Adrenal gland (tissue), 12 donors: ENCODE data around the gene MXRA8. TPM values are rescaled to one million over a fixed set of nuclear protein-coding genes. Genes with fewer than 3 reads are reported as not detected.

ENCODE experiments used
- DNase-seq, 7 donors: peaks; one replicate each; pipeline ENCODE4 v3.0.0-alpha.2; 2019 to 2020
- H3K27ac ChIP-seq, 5 donors: fragments of 200-600 bp; sonication (generic) in 4 of 5; 1 replicate in 3 of 5; 2 replicates in 2 of 5; pipeline versions ENCODE4 v1.5.1 to v1.8.0; 2016 to 2020; ENCODE audit warnings: mild to moderate bottlenecking in 1 of 5
- H3K27me3 ChIP-seq: fragments of 200-600 bp; 2 replicates; pipeline ENCODE4 v1.8.0; 2021
- H3K36me3 ChIP-seq, 2 donors: fragments of 200-600 bp; replicated peaks in 1 of 2; 1 replicate in 1 of 2; 2 replicates in 1 of 2; pipeline versions ENCODE4 v1.5.1 to v1.8.0; 2018 to 2022
- H3K4me1 ChIP-seq, 2 donors: fragments of 200-600 bp; replicated peaks in 1 of 2; 1 replicate in 1 of 2; 2 replicates in 1 of 2; pipeline versions ENCODE4 v1.5.1 to v1.8.0; 2018 to 2021
- H3K4me3 ChIP-seq, 4 donors: fragments of 200-600 bp; sonication (generic) in 3 of 4; one replicate each; pipeline ENCODE4 v1.5.1; 2016 to 2018
- H3K9me3 ChIP-seq, 3 donors: fragments of 200-600 bp; sonication (generic) in 1 of 3; replicated peaks in 1 of 3; 1 replicate in 2 of 3; 2 replicates in 1 of 3; pipeline versions ENCODE4 v1.5.1 to v1.8.0; 2016 to 2021
- CTCF ChIP-seq, 6 experiments: fragments of 450-650 bp in 4 of 6; fragments of 200-600 bp in 2 of 6; sonication (generic) in 1 of 6; IDR thresholded peaks; 1 replicate in 5 of 6; 2 replicates in 1 of 6; pipeline versions ENCODE4 v1.5.1 to v1.8.0; 2016 to 2021; ENCODE audit warnings: antibody characterized with exemption in 6 of 6, mild to moderate bottlenecking in 2 of 6, moderate library complexity in 1 of 6
- POLR2A ChIP-seq, 2 donors: fragments of 450-650 bp; IDR thresholded peaks; one replicate each; pipeline ENCODE4 v1.6.1; 2017; ENCODE audit warnings: antibody characterized with exemption in 2 of 2, mild to moderate bottlenecking in 2 of 2, moderate library complexity in 1 of 2
- WGBS, 4 donors: extraction: QIAGEN DNeasy Blood & Tissue Kit in 2 of 4; methylation state at CpG; one replicate each; pipeline versions ENCODE4 v1.1.5 to v1.1.7; 2013 to 2017; 5-methylcytosine and 5-hydroxymethylcytosine counted together
- intact Hi-C, 2 donors: fragments of 100-400 bp; cut with DNase I; formaldehyde crosslinking; loops; one replicate each; pipeline versions ENCODE4 v1.14.1 to v1.15.0; 2022 to 2023
- polyA plus RNA-seq, 3 donors: library from polyadenylated mRNA; stranded (reverse); fragments of 200-250 nt in 2 of 3; fragments of 350-450 nt in 1 of 3; fragmentation: Illumina TruSeq in 1 of 3; extraction: RNeasy Lipid Tissue Mini Kit (QIAGEN cat#74804) in 1 of 3; gene quantifications; one replicate each; pipeline ENCODE4 v1.2.3, GENCODE V29; 2013 to 2014
- total RNA-seq, 9 donors: library from RNA; depleted of rRNA in 4 of 9; stranded (reverse); fragments of >200 nt in 4 of 9; fragments of 120-200 nt in 1 of 9; fragmentation: NEBNext Ultra II Directional in 1 of 9; extraction: Animal tissue kit (Norgen Biotek cat#: 25700) in 1 of 9; gene quantifications; one replicate each; pipeline versions ENCODE4 v1.1.0 to v1.2.4, GENCODE V29; 2013 to 2023
- donor health status: healthy with polysubstance abuse.
- donor health status: Bipolar disorder and iron deficiency.
- donor health status: DM: yes; HTN: yes; CAD: no.
- donor health status: DM: no; HTN: no; CAD: no.
- donor health status: DM: no; HTN: no; CAD: no.
- donor health status: DM: yes; HTN: yes; CAD: no.

Gene MXRA8
- total and polyA plus RNA-seq, 12 donors: 8.4 to 104 (median 46.6) TPM

- H3K27ac ChIP-seq: no peak overlapping the region
- H3K27me3 ChIP-seq: no peaks in the 10 kb centered on the region
- peaks cover 0 to 19% of the 10 kb centered on the region in 2 donors for H3K36me3 ChIP-seq
- WGBS, 4 donors: 53 to 82% (median 67%) methylated on average over 4 to 15 of the region's 15 CpGs
- peaks cover 4 to 22% of the 10 kb centered on the region in 2 donors for H3K4me1 ChIP-seq
- no peak overlapping the region for H3K4me3 ChIP-seq
- no peaks in the 10 kb centered on the region for H3K9me3 ChIP-seq
- intact Hi-C loops: no loop called here
- DNase-seq: no peak
- TF ChIP-seq POLR2A (IDR thresholded peaks at IDR 0.05) (no peak), CTCF (IDR thresholded peaks at IDR 0.05) (no peak)
These were observed 27.8 kb downstream of the MXRA8 start for GRCh38 chr1:1330366-1331067.

GRCh38 chr1:1329304-1330210, 28.8 kb downstream of the MXRA8 start:
- no peak for TF ChIP-seq CTCF (IDR thresholded peaks at IDR 0.05)
- no peak for TF ChIP-seq POLR2A (IDR thresholded peaks at IDR 0.05)
- intact Hi-C loops: no loop called here

GRCh38 chr1:1328254-1328653, 30.1 kb downstream of the MXRA8 start:
- H3K9me3 ChIP-seq: no peaks in the 10 kb centered on the region
- peaks cover 6 to 31% of the 10 kb centered on the region in 2 donors for H3K4me1 ChIP-seq
- H3K27ac ChIP-seq: no peak overlapping the region
- no peaks in the 10 kb centered on the region for H3K27me3 ChIP-seq
- TF ChIP-seq CTCF (IDR thresholded peaks at IDR 0.05): no peak
- TF ChIP-seq POLR2A (IDR thresholded peaks at IDR 0.05): no peak
- H3K36me3 ChIP-seq: peaks cover 0 to 19% of the 10 kb centered on the region in 2 donors
- no peak for DNase-seq
- H3K4me3 ChIP-seq: no peak overlapping the region
- intact Hi-C loops: no loop called here
- 76 to 92% (median 85%) methylated on average over 2 to 15 of the region's 15 CpGs for WGBS, 4 donors

More at GRCh38 chr1:1329304-1330210, 28.8 kb downstream of the MXRA8 start:
- Histone ChIP-seq H3K36me3 (peaks cover 0 to 19% of the 10 kb centered on the region in 2 donors), H3K9me3 (no peaks in the 10 kb centered on the region), H3K4me1 (peaks cover 6 to 27% of the 10 kb centered on the region in 2 donors), H3K27me3 (no peaks in the 10 kb centered on the region), H3K4me3 (no peak overlapping the region), H3K27ac (no peak overlapping the region)
- 85 to 88% (median 86%) methylated on average over 43 to 58 of the region's 58 CpGs for WGBS, 4 donors
- no peak for DNase-seq

- DNase-seq: no peak
- Histone ChIP-seq H3K4me3 (no peak overlapping the region), H3K27ac (no peak overlapping the region), H3K27me3 (no peaks in the 10 kb centered on the region), H3K4me1 (peaks cover 6 to 37% of the 10 kb centered on the region in 2 donors), H3K9me3 (no peaks in the 10 kb centered on the region), H3K36me3 (peaks cover 0 to 19% of the 10 kb centered on the region in 2 donors)
- WGBS, 4 donors: 87 to 93% (median 89%) methylated on average over 21 to 40 of the region's 40 CpGs
- TF ChIP-seq CTCF (IDR thresholded peaks at IDR 0.05): no peak
- no peak for TF ChIP-seq POLR2A (IDR thresholded peaks at IDR 0.05)
- intact Hi-C loops: no loop called here
These were observed 31.1 kb downstream of the MXRA8 start for GRCh38 chr1:1327291-1327690.
